Retina (tissue), 1 donor: Measurements from ENCODE around the gene DEDD2.

ENCODE experiments used
- DNase-seq: peaks from one replicate; pipeline ENCODE4 v3.0.0-alpha.2; 2016

DEDD2 gene

GRCh38 chr19:42169486-42170413 is 47.7 kb downstream of the DEDD2 start:
- no peak for DNase-seq

- no peak for DNase-seq
Measured at GRCh38 chr19:42168206-42168605, 49.3 kb downstream of the DEDD2 start.

GRCh38 chr19:42166316-42166715 is 51.2 kb downstream of the DEDD2 start:
- DNase-seq, result no peak

GRCh38 chr19:42165146-42165545 is 52.3 kb downstream of the DEDD2 start:
- no peak for DNase-seq

GRCh38 chr19:42161616-42162263 is 55.7 kb downstream of the DEDD2 start:
- DNase-seq, result no peak

- DNase-seq, result no peak
Measured at GRCh38 chr19:42159942-42160341, 57.5 kb downstream of the DEDD2 start.

GRCh38 chr19:42158926-42159325 is 58.6 kb downstream of the DEDD2 start:
- DNase-seq, result no peak

- DNase-seq, result no peak
Measured at GRCh38 chr19:42156571-42156970, 60.9 kb downstream of the DEDD2 start.

GRCh38 chr19:42155796-42156195 is 61.7 kb downstream of the DEDD2 start:
- no peak for DNase-seq

- DNase-seq, result no peak
Measured at GRCh38 chr19:42154471-42155323, 62.8 kb downstream of the DEDD2 start.

- peak; percentile 64 for DNase-seq
Measured at GRCh38 chr19:42153672-42154433, 63.6 kb downstream of the DEDD2 start.

GRCh38 chr19:42152910-42153671 is 64.4 kb downstream of the DEDD2 start:
- DNase-seq, result peak; percentile 64

- DNase-seq, result peak; percentile 65
Measured at GRCh38 chr19:42151782-42152684, 65.4 kb downstream of the DEDD2 start.

- DNase-seq, result peak; percentile 80
Measured at GRCh38 chr19:42150911-42151361, 66.5 kb downstream of the DEDD2 start.

GRCh38 chr19:42150364-42150763 is 67.1 kb downstream of the DEDD2 start:
- DNase-seq, result no peak

GRCh38 chr19:42149447-42150202 is 67.9 kb downstream of the DEDD2 start:
- peak; percentile 57 for DNase-seq
